Activated CD8-positive, alpha-beta T cell treated with anti-CD3 and anti-CD28 coated beads, Interleukin-2, amount 10 ng/mL, durations not matched to agents 7 days and 5 days (primary cell): ENCODE measurements around the gene CMTM8. TPM values are rescaled to one million over a fixed set of nuclear protein-coding genes. Genes with fewer than 3 reads are reported as not detected.
A peak's percentile ranks its signal among the peaks of the same experiment; 100 is the strongest.

Experiments
- ATAC-seq: fragments of 150-1000 bp; cut with Tn5 transposase; one replicate; pipeline ENCODE4 v1.10.0; 2021; ENCODE audit warnings: moderate library complexity
- CTCF ChIA-PET: fragments of 350-600 bp; sonication (Branson Sonifier 250); formaldehyde crosslinking; loops from one replicate; lab custom pipeline; 2021; ENCODE audit warnings: antibody characterized with exemption; lab: Charles Lee
- POLR2A ChIA-PET: fragments of 350-600 bp; sonication (Branson Sonifier 250); formaldehyde crosslinking; loops from one replicate; lab custom pipeline; 2021; ENCODE audit warnings: antibody characterized with exemption; lab: Charles Lee
- DNase-seq: peaks from one replicate; pipeline ENCODE4 v3.0.0-alpha.2; 2020
- H3K27ac Mint-ChIP-seq: one replicate; pipeline ENCODE4 v1.8.0; 2021; ENCODE audit warnings: mild to moderate bottlenecking, mixed read lengths
- H3K27me3 Mint-ChIP-seq: one replicate; pipeline ENCODE4 v1.8.0; 2021; ENCODE audit warnings: low read depth, mixed read lengths
- H3K36me3 Mint-ChIP-seq: one replicate; pipeline ENCODE4 v1.8.0; 2021; ENCODE audit warnings: low read depth, mixed read lengths
- H3K4me1 Mint-ChIP-seq: one replicate; pipeline ENCODE4 v1.8.0; 2021; ENCODE audit warnings: low read depth, mixed read lengths
- H3K4me3 Mint-ChIP-seq: one replicate; pipeline ENCODE4 v1.8.0; 2021; ENCODE audit warnings: mild to moderate bottlenecking, mixed read lengths
- H3K9me3 Mint-ChIP-seq: one replicate; pipeline ENCODE4 v1.8.0; 2022; ENCODE audit warnings: mixed read lengths; ENCODE audit not compliant: insufficient read depth
- total RNA-seq, 2 experiments: library from RNA; stranded (reverse); gene quantifications; one replicate each; pipeline ENCODE4 v1.2.3, GENCODE V29; 2021

The CMTM8 gene
- total RNA-seq, 2 experiments from 2014 or later: 2.1 TPM

GRCh38 chr3:32297366-32297765, 58.9 kb downstream of the CMTM8 start:
- Mint-ChIP-seq H3K4me1 (peaks cover 20% of the 10 kb centered on the region), H3K4me3 (no peak overlapping the region), H3K36me3 (no peaks in the 10 kb centered on the region), H3K9me3 (no peaks in the 10 kb centered on the region), H3K27ac (peak overlapping the region; percentile 46), H3K27me3 (no peaks in the 10 kb centered on the region)
- POLR2A ChIA-PET: no interaction called here
- DNase-seq (no peak), ATAC-seq (peak; percentile 48)
- CTCF ChIA-PET: interaction anchor here (0.6 to 6.6 kb wide), 22 partner anchors 10 to 1252 kb away, joined by 3 to 68 read pairs (median 4); no protein-coding TSS in a partner anchor

GRCh38 chr3:32301426-32301825, 62.9 kb downstream of the CMTM8 start:
- ATAC-seq: no peak
- Mint-ChIP-seq H3K4me1 (peaks cover 36% of the 10 kb centered on the region), H3K36me3 (no peaks in the 10 kb centered on the region), H3K27ac (no peak overlapping the region), H3K4me3 (no peak overlapping the region), H3K9me3 (no peaks in the 10 kb centered on the region), H3K27me3 (no peaks in the 10 kb centered on the region)
- POLR2A ChIA-PET: interaction anchor here (0.6 kb wide), 1 partner anchor 82 kb away, joined by 4 read pairs; no protein-coding TSS in a partner anchor
- no peak for DNase-seq
- CTCF ChIA-PET: interaction anchor here (0.7 to 1.2 kb wide), 3 partner anchors 9 to 166 kb away, joined by 3 read pairs; no protein-coding TSS in a partner anchor

- ChIA-PET CTCF (interaction anchor here (0.9 to 2.5 kb wide), 14 partner anchors 8 to 123 kb away, joined by 3 to 22 read pairs (median 4); no protein-coding TSS in a partner anchor), POLR2A (interaction anchor here (1.2 to 1.4 kb wide), 3 partner anchors 9 to 157 kb away, joined by 3 to 10 read pairs (median 3); no protein-coding TSS in a partner anchor)
- no peaks in the 10 kb centered on the region for H3K27me3 Mint-ChIP-seq
- H3K4me3 Mint-ChIP-seq: peak overlapping the region; percentile 41
- H3K4me1 Mint-ChIP-seq: peaks cover 24% of the 10 kb centered on the region
- DNase-seq (no peak), ATAC-seq (no peak)
- peak overlapping the region; percentile 84 for H3K27ac Mint-ChIP-seq
- H3K36me3 Mint-ChIP-seq: no peaks in the 10 kb centered on the region
- no peaks in the 10 kb centered on the region for H3K9me3 Mint-ChIP-seq
These were observed 64.3 kb downstream of the CMTM8 start for GRCh38 chr3:32302601-32303398.

GRCh38 chr3:32303399-32303747, 64.9 kb downstream of the CMTM8 start:
- ATAC-seq (peak; percentile 47), DNase-seq (peak; percentile 36)
- Mint-ChIP-seq H3K27ac (peak overlapping the region; percentile 84), H3K27me3 (no peaks in the 10 kb centered on the region), H3K4me3 (peak overlapping the region; percentile 41), H3K4me1 (peaks cover 22% of the 10 kb centered on the region), H3K9me3 (no peaks in the 10 kb centered on the region), H3K36me3 (no peaks in the 10 kb centered on the region)
- CTCF ChIA-PET: interaction anchor here (0.9 to 2.5 kb wide), 13 partner anchors 8 to 123 kb away, joined by 3 to 22 read pairs (median 4); no protein-coding TSS in a partner anchor
- POLR2A ChIA-PET: interaction anchor here (1.2 to 1.4 kb wide), 3 partner anchors 8 to 157 kb away, joined by 3 to 10 read pairs (median 3); no protein-coding TSS in a partner anchor

- Mint-ChIP-seq H3K4me3 (no peak overlapping the region), H3K9me3 (no peaks in the 10 kb centered on the region), H3K36me3 (no peaks in the 10 kb centered on the region), H3K4me1 (peaks cover 22% of the 10 kb centered on the region), H3K27ac (no peak overlapping the region), H3K27me3 (no peaks in the 10 kb centered on the region)
- DNase-seq (no peak), ATAC-seq (no peak)
- ChIA-PET CTCF (interaction anchor here (0.9 to 2.5 kb wide), 11 partner anchors 9 to 163 kb away, joined by 3 to 22 read pairs (median 5); no protein-coding TSS in a partner anchor), POLR2A (interaction anchor here (0.8 to 1.3 kb wide), 2 partner anchors 10 to 156 kb away, joined by 3 read pairs; no protein-coding TSS in a partner anchor)
These were observed 65.7 kb downstream of the CMTM8 start for GRCh38 chr3:32303977-32304881.

- no peak overlapping the region for H3K4me3 Mint-ChIP-seq
- H3K27me3 Mint-ChIP-seq: no peaks in the 10 kb centered on the region
- no peak overlapping the region for H3K27ac Mint-ChIP-seq
- H3K4me1 Mint-ChIP-seq: peaks cover 22% of the 10 kb centered on the region
- no peaks in the 10 kb centered on the region for H3K9me3 Mint-ChIP-seq
- ATAC-seq: no peak
- DNase-seq: no peak
- ChIA-PET CTCF (interaction anchor here (1.4 to 2.5 kb wide), 2 partner anchors 10 to 17 kb away, joined by 5 to 10 read pairs; no protein-coding TSS in a partner anchor), POLR2A (no interaction called here)
- no peaks in the 10 kb centered on the region for H3K36me3 Mint-ChIP-seq
These were observed 66.9 kb downstream of the CMTM8 start for GRCh38 chr3:32305361-32305876.

GRCh38 chr3:32306072-32306471, 67.6 kb downstream of the CMTM8 start:
- no peaks in the 10 kb centered on the region for H3K9me3 Mint-ChIP-seq
- no peak overlapping the region for H3K4me3 Mint-ChIP-seq
- CTCF ChIA-PET: interaction anchor here (2.9 kb wide), 1 partner anchor 9 kb away, joined by 13 read pairs; no protein-coding TSS in a partner anchor
- POLR2A ChIA-PET: no interaction called here
- ATAC-seq: no peak
- H3K27me3 Mint-ChIP-seq: no peaks in the 10 kb centered on the region
- DNase-seq: no peak
- H3K36me3 Mint-ChIP-seq: no peaks in the 10 kb centered on the region
- peaks cover 22% of the 10 kb centered on the region for H3K4me1 Mint-ChIP-seq
- H3K27ac Mint-ChIP-seq: no peak overlapping the region

GRCh38 chr3:32307591-32307990, 69.1 kb downstream of the CMTM8 start:
- ChIA-PET POLR2A (no interaction called here), CTCF (interaction anchor here (1.2 to 2.9 kb wide), 2 partner anchors 11 to 18 kb away, joined by 3 to 13 read pairs; no protein-coding TSS in a partner anchor)
- H3K36me3 Mint-ChIP-seq: no peaks in the 10 kb centered on the region
- no peak overlapping the region for H3K27ac Mint-ChIP-seq
- ATAC-seq: no peak
- H3K4me3 Mint-ChIP-seq: no peak overlapping the region
- H3K27me3 Mint-ChIP-seq: no peaks in the 10 kb centered on the region
- H3K4me1 Mint-ChIP-seq: peaks cover 17% of the 10 kb centered on the region
- H3K9me3 Mint-ChIP-seq: no peaks in the 10 kb centered on the region
- no peak for DNase-seq

GRCh38 chr3:32308378-32308777, 69.9 kb downstream of the CMTM8 start:
- DNase-seq (no peak), ATAC-seq (no peak)
- no peaks in the 10 kb centered on the region for H3K36me3 Mint-ChIP-seq
- POLR2A ChIA-PET: no interaction called here
- H3K4me3 Mint-ChIP-seq: no peak overlapping the region
- CTCF ChIA-PET: interaction anchor here (1.0 to 2.9 kb wide), 2 partner anchors 11 to 26 kb away, joined by 3 to 13 read pairs; no protein-coding TSS in a partner anchor
- H3K4me1 Mint-ChIP-seq: peaks cover 15% of the 10 kb centered on the region
- H3K27me3 Mint-ChIP-seq: no peaks in the 10 kb centered on the region
- no peak overlapping the region for H3K27ac Mint-ChIP-seq
- H3K9me3 Mint-ChIP-seq: no peaks in the 10 kb centered on the region

- Mint-ChIP-seq H3K36me3 (no peaks in the 10 kb centered on the region), H3K27me3 (no peaks in the 10 kb centered on the region), H3K4me3 (no peak overlapping the region), H3K9me3 (no peaks in the 10 kb centered on the region), H3K27ac (no peak overlapping the region), H3K4me1 (peaks cover 14% of the 10 kb centered on the region)
- ChIA-PET CTCF (interaction anchor here (0.6 to 2.8 kb wide), 4 partner anchors 21 to 33 kb away, joined by 3 to 15 read pairs (median 4); no protein-coding TSS in a partner anchor), POLR2A (no interaction called here)
- no peak for ATAC-seq
- no peak for DNase-seq
These were observed 71.3 kb downstream of the CMTM8 start for GRCh38 chr3:32309654-32310242.
